Body of pancreas (tissue), 4 donors: ENCODE results near the gene CANT1.

Source experiments
- POLR2A ChIP-seq, 3 donors: fragments of 450-650 bp; IDR thresholded peaks; one replicate each; pipeline ENCODE4 v1.6.1; 2016; ENCODE audit warnings: antibody characterized with exemption in 3 of 3, mild to moderate bottlenecking in 2 of 3
- TF ChIP-seq, protein P1 (sequence below), 7 experiments: fragments of 450-650 bp in 4 of 7; fragments of 200-600 bp in 3 of 7; sonication (generic) in 3 of 7; IDR thresholded peaks; one replicate each; pipeline ENCODE4 v1.5.1; 2016 to 2019; ENCODE audit warnings: antibody characterized with exemption in 7 of 7

GRCh38 chr17:79055197-79055596 lies 45.6 kb upstream of the CANT1 start:
- TF ChIP-seq, protein P1, sequence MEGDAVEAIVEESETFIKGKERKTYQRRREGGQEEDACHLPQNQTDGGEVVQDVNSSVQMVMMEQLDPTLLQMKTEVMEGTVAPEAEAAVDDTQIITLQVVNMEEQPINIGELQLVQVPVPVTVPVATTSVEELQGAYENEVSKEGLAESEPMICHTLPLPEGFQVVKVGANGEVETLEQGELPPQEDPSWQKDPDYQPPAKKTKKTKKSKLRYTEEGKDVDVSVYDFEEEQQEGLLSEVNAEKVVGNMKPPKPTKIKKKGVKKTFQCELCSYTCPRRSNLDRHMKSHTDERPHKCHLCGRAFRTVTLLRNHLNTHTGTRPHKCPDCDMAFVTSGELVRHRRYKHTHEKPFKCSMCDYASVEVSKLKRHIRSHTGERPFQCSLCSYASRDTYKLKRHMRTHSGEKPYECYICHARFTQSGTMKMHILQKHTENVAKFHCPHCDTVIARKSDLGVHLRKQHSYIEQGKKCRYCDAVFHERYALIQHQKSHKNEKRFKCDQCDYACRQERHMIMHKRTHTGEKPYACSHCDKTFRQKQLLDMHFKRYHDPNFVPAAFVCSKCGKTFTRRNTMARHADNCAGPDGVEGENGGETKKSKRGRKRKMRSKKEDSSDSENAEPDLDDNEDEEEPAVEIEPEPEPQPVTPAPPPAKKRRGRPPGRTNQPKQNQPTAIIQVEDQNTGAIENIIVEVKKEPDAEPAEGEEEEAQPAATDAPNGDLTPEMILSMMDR (IDR thresholded peaks at IDR 0.05), result no peak
- no peak for TF ChIP-seq POLR2A (IDR thresholded peaks at IDR 0.05)
